GM18505 (cell line): Measurements from ENCODE around the gene TMC4.

Experiments
- ATAC-seq: cut with Tn5 transposase; IDR thresholded peaks from one replicate; pipeline ENCODE4 v1.9.1; 2021; ENCODE audit not compliant: unreplicated experiment
- POLR2A ChIP-seq: IDR thresholded peaks from 4 replicates; pipeline ENCODE4 v1.6.1; 2011; ENCODE audit warnings: borderline replicate concordance; ENCODE audit not compliant: insufficient read depth, insufficient read length; ENCODE audit errors: extremely low read depth

The TMC4 gene

DNA sequence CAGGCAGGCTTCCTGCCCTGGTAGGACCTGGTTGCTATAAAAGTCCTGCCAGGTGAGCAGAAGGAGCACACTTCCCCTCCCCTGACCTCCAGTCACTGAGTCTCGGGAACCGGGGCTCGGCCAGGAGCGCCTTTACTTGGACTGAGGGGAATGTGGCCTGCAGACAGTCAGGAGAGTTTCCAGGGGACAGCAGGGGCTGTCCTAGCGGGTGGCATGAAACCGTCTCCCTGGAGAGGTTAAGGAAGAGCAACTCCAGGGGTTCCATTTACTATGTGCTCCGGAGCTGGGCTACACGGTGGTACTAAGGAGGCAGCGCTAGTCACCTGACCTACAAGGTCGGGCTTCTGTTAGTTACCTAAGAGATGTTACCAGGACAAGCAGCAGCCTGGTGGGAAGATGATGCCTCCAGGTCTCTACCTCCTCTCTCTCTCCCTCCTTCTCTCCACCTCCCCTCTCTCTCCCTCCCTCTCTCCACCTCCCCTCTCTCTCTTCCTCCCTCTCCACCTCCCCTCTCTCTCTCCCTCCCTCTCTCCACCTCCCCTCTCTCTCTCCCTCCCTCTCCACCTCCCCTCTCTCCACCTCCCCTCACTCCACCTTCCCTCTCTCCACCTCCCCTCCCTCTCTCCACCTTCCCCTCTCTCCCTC lies 39.5 kb downstream of the TMC4 start:
- ATAC-seq: no peak

DNA sequence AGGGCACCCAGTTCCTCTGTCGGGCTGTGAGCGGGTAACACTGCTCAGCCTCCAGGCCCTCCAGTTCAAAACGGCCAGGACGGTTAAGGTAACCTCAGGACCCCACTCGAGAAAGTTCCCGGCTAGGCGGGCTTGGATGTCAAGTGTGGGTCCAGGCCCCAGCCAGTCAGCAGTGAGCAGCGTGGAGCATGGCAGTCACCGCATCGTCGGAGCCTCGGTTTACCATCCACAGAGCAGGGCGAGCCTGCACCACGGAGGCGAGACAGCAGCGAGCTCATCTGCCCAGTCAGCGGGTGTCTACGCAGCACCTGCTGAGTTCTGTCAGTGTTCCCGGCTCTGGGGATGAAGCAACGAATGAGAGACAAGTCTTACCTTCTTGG lies 43.4 kb downstream of the TMC4 start:
- ATAC-seq: no peak
- no peak for TF ChIP-seq POLR2A

More for the DNA sequence above, 39.5 kb downstream of the TMC4 start:
- TF ChIP-seq POLR2A: no peak

DNA sequence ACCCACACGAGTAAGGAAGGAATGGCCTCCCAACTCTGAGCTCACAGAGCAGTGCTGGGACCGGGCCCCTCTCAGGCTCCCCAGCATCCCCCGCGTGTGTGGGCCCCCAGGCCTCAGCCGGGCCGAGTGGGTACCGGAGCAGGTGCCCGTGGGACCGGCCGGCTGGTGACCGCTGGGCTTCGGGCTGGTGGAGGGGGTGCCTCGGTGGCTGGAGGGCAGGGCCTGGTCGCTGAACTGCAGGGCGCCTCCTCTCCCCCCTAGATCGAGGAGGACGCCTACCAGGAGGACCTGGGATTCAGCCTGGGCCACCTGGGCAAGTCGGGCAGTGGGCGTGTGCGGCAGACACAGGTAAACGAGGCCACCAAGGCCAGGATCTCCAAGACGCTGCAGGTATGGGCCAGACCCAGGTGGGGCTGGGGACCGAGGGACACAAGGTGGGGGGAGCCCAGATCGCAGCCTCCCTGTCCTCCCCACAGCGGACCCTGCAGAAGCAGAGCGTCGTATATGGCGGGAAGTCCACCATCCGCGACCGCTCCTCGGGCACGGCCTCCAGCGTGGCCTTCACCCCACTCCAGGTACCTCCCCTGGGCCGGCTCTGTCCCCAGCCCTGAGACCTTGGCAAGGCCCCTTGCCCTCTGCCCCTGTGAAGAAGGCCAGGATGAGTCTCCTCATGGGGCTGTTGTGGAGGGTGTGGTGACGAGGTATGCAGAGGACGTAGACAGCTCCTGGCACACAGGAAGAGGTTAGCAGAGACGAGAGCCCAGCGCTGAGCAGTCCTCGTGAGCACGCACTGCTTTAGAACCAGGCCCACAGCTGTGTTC lies 44.0 kb downstream of the TMC4 start:
- no peak for TF ChIP-seq POLR2A
- ATAC-seq: no peak

DNA sequence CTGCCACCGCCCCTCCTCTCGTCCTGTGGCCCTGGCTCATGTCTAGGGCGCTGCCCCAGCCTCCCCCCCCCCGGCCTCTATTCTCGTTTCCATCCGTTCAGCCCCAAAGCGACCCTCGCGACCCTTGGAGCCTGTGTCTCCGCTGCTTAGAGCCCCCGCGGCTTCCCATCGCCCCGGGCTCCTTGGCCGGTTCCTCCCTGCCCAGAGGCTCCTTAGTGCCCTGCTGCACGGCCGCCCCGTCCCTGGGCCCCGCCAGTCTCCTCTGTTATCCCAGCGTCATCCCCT lies 44.6 kb downstream of the TMC4 start:
- ATAC-seq: no peak
- TF ChIP-seq POLR2A: no peak

DNA sequence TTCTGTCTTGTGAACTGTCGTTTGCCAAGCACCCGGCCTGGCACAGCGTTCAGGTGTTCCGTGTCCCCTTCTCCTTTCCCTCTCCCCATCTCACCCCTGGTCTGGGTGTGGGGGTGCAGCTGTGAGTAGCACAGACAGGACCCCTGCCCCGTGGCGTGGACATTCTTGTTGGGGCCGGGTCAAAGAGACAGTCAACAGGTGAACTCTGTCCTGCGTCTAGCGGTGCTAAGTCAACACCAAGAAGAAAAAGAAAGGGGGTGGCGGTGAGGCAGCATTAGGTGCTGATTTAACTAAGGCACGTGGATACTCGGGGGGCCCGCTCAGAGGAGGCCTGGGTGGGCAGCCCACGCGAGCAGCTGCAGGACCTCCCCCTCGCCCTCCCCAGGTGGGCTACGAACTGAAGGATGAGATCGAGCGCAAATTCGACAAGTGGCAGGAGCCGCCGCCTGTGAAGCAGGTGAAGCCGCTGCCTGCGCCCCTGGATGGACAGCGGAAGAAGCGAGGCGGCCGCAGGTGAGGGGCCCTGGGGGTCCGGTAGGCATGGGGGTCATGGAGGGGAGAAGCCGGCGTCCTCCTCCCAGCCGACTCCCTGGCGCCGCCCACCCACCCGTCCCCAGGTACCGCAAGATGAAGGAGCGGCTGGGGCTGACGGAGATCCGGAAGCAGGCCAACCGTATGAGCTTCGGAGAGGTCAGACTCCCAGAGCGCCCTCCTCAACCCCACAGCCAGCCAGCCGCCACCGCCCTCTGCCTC lies 45.1 kb downstream of the TMC4 start:
- no peak for TF ChIP-seq POLR2A
- no peak for ATAC-seq

DNA sequence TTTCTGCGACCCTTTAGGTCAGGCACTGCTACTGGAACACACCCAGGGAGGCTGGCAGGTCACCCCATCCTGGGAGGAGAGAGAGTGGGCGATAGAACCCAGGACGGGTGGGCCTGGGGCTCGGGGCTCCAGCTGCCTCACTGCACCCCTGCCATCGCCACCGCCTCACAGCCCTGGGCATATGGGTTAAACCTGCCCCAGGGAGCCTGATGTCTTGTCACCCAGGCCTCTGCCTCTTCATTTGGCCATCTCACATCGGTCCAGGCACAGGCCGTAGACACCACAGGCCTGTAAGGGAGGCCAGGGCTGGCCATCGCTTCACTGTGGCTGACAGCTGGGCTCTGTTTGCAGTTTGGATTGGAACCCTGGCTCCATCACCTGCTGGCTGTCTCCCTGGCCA lies 47.2 kb downstream of the TMC4 start:
- no peak for TF ChIP-seq POLR2A
- no peak for ATAC-seq

DNA sequence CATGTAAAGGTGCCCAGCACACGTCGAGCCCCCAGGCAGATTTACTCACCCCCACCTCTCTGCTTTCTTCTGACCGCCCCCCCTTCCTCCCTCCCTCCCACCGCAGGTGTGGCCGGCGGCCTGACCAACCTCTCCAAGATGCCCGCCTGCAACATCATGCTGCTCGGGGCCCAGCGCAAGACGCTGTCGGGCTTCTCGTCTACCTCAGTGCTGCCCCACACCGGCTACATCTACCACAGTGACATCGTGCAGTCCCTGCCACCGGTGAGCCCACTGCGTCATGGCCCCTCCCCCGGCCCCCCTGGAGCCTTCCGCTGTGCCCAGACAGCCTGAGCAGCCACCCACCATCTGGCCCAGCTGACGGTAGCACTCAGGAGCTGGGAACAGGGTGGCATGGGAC lies 48.6 kb downstream of the TMC4 start:
- ATAC-seq: no peak
- TF ChIP-seq POLR2A: no peak

DNA sequence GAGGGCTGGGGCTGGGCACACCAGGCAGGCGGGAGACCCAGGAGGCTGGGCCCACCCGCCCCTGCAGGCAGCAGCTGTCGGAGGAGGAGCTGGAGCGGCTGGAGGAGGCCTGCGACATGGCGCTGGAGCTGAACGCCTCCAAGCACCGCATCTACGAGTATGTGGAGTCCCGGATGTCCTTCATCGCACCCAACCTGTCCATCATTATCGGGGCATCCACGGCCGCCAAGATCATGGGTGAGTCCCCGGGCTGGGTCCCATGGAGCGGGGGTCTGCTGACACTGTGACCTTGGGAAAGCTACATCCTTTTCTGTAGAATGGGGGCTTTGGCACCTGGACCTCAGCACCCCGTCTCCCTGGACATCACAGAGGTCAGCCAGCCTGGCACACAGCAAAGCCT lies 49.3 kb downstream of the TMC4 start:
- no peak for TF ChIP-seq POLR2A
- ATAC-seq: no peak

DNA sequence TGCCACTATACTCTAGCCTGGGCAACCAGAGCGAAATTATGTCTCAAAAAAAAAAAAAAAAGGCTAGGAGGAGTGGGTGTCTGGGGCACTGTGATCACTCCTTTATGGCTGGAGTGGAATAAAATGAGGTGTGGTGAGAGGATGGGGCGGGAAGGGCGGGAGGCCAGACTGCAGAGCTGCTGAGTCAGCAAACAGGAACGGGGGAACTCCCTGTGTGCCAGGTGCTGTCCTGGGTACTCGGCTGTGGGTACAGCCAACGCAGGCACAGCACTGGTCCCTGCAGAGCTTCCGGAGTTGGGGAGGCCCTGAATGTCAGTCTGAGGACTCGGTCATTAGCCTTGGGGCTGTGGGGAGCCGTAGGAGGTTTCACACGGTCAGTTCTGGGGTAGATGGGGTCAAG lies 51.7 kb downstream of the TMC4 start:
- ATAC-seq: no peak
- no peak for TF ChIP-seq POLR2A

DNA sequence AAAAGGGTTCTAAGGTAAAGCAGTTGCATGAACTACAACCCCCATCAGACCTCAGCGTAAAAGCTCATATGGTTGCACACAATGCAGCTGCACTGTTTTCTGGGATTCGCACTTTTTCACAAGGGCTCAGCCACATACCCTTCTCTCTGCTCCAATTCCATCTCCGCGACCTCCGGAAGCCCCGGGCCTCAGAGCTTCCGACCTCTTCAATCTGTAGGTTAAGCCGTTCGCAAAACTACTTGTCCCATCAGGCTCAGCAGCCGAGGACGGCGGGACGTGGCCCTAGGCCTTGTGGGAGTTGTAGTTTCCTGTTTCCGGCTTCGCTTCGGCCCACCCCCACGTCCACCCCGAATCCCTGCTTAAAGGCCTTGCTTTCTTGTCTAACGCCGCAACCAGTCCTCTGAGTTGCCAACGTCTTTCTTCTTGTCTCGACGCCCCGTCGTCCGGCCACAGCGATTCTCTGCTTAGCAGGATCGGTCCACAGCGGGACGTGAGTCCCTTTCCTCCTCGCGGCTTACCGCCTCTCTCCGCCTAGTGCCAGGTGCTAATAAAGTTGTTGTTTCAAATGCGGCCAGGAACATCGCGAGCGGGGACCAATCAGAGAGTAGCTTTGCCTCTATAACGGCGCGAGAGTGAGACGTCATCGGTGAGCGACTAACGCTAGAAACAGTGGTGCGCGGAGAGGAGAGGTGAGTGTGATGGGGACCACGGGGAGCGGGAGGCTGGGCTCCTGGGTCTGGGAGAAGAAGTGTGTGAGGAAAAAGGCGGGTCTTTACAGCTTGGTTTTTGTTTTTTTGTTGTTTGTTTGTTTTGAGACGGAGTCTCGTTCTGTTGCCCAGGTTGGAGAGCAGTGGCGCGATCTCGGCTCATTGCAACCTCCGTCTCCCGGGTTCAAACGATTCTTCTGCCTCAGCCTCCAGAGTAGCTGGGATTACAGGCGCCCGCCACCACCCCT lies 57.6 kb downstream of the TMC4 start, which contains the start of the genes PRPF31 and TFPT:
Gene PRPF31, plus strand, starts transcription at position 646 of the 955 bp plus-strand sequence. CDS start 2,525 bp downstream, outside the sequence.
Gene TFPT, minus strand, starts transcription at position 549 of the 955 bp plus-strand sequence. Its CDS starts 388 bp downstream, at position 161.
- peak; percentile 83 for ATAC-seq
- peak; percentile 67 for TF ChIP-seq POLR2A

DNA sequence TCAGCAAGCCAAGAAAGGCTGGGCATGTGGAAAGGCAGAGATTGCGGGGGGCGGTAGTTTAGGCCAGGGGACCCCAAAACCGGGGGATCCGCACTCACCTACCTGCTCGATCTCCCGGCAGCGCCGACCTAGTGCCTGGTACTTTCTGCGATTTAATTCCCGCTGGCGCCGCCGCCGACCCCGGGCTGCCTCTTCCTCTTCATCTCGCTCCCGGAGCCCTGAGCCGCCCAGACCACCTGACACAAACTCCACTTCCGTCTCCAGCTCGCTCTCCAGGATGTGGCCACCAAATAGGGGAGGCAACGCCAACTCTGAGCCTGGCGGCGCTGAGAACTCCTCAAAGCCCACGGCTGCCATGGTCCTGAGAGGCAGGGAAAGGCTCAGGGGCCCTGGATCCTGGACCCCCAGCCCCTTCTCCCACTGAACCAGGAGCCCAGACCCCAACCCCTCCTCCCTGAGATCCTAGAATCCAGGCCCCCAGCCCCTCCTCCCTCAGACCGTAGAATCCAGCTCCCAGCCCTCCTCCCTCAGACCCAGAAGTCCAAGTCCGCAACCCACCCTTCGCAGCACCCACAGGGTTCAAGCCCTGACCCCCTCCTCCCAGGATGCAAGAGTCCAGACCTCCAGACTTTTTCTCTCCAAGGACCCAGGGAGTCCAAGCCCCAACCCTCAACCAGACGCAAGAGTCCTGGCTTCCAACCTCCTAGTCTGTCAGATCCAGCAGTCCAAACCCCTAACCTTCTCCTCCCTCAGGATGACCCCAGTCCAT lies 58.4 kb downstream of the TMC4 start:
- ATAC-seq: no peak
- TF ChIP-seq POLR2A: peak; percentile 54
